MM.1S (cell line): Measurements from ENCODE around the gene CREB5.

Experiments used
- DNase-seq: peaks from one replicate; pipeline ENCODE4 v3.0.0-alpha.2; 2015
- H2AFZ ChIP-seq: fragments of 300-600 bp; sonication (generic); 2 replicates; pipeline ENCODE4 v1.6.0; 2016; ENCODE audit warnings: antibody characterized with exemption, low read length
- H3F3A ChIP-seq: fragments of 300-600 bp; sonication (generic); 2 replicates; pipeline ENCODE4 v1.6.1; 2016; ENCODE audit warnings: mild to moderate bottlenecking, antibody characterized with exemption, low read length, moderate library complexity, mixed read lengths; ENCODE audit not compliant: insufficient read depth
- H3K27ac ChIP-seq: fragments of 300-600 bp; sonication (generic); 2 replicates; pipeline ENCODE4 v1.5.1; 2016; ENCODE audit warnings: mild to moderate bottlenecking, low read length
- H3K27me3 ChIP-seq: fragments of 300-600 bp; sonication (generic); replicated peaks from 2 replicates; pipeline ENCODE4 v1.6.0; 2016; ENCODE audit warnings: low read length; ENCODE audit not compliant: insufficient read depth
- H3K36me3 ChIP-seq: fragments of 300-600 bp; sonication (generic); replicated peaks from 2 replicates; pipeline ENCODE4 v1.6.1; 2016; ENCODE audit warnings: mild to moderate bottlenecking, low read length, mixed read lengths; ENCODE audit not compliant: insufficient read depth
- H3K4me1 ChIP-seq: fragments of 300-600 bp; sonication (generic); 2 replicates; pipeline ENCODE4 v1.6.1; 2016; ENCODE audit warnings: low read length, mixed read lengths
- H3K4me2 ChIP-seq: fragments of 300-600 bp; sonication (generic); 2 replicates; pipeline ENCODE4 v1.6.0; 2016; ENCODE audit warnings: low read depth, low read length
- H3K4me3 ChIP-seq: fragments of 300-600 bp; sonication (generic); 2 replicates; pipeline ENCODE4 v1.5.1; 2016; ENCODE audit warnings: low read length, mixed read lengths
- H3K79me2 ChIP-seq: fragments of 300-600 bp; sonication (generic); 2 replicates; pipeline ENCODE4 v1.6.1; 2016; ENCODE audit warnings: mixed run types, low read length, mixed read lengths
- H3K9ac ChIP-seq: fragments of 300-600 bp; sonication (generic); 2 replicates; pipeline ENCODE4 v1.6.1; 2016; ENCODE audit warnings: low read length, mixed read lengths
- H3K9me2 ChIP-seq: fragments of 300-600 bp; sonication (generic); replicated peaks from 2 replicates; pipeline ENCODE4 v1.6.1; 2016; ENCODE audit warnings: mild to moderate bottlenecking, low read length, mixed read lengths; ENCODE audit not compliant: insufficient read depth
- H3K9me3 ChIP-seq: fragments of 300-600 bp; sonication (generic); replicated peaks from 2 replicates; pipeline ENCODE4 v1.6.1; 2016; ENCODE audit warnings: mild to moderate bottlenecking, low read length, mixed read lengths; ENCODE audit not compliant: insufficient read depth
- H4K20me1 ChIP-seq: fragments of 300-600 bp; sonication (generic); 2 replicates; pipeline ENCODE4 v1.6.1; 2016; ENCODE audit warnings: mild to moderate bottlenecking, low read length, moderate library complexity, mixed read lengths; ENCODE audit not compliant: insufficient read depth
- CTCF ChIP-seq: fragments of 300-600 bp; sonication (generic); IDR thresholded peaks from 2 replicates; pipeline ENCODE4 v1.5.1; 2016; ENCODE audit warnings: antibody characterized with exemption, low read length, mixed read lengths
- EZH2 ChIP-seq: fragments of 300-600 bp; sonication (generic); optimal IDR thresholded peaks from 2 replicates; pipeline ENCODE3; 2017; ENCODE audit warnings: low read depth, mild to moderate bottlenecking, antibody characterized with exemption, low read length, mixed read lengths
- EZH2phosphoT487 ChIP-seq: fragments of 300-600 bp; sonication (generic); IDR thresholded peaks from 2 replicates; pipeline ENCODE4 v1.6.1; 2018; ENCODE audit warnings: antibody characterized with exemption, low read length

CREB5 gene

GRCh38 chr7:28573651-28574301 lies 161.5 kb downstream of the CREB5 start:
- Histone ChIP-seq H3K4me1 (no peaks in the 10 kb centered on the region), H3K4me3 (no peak overlapping the region), H3K27me3 (no peaks in the 10 kb centered on the region), H4K20me1 (no peaks in the 10 kb centered on the region), H3K79me2 (no peaks in the 10 kb centered on the region), H3F3A (no peaks in the 10 kb centered on the region), H3K4me2 (no peak overlapping the region), H3K36me3 (no peaks in the 10 kb centered on the region), H3K27ac (no peak overlapping the region), H3K9me3 (no peaks in the 10 kb centered on the region), H3K9me2 (no peaks in the 10 kb centered on the region), H2AFZ (no peak overlapping the region), H3K9ac (no peak overlapping the region)
- DNase-seq, result no peak
- no peak for TF ChIP-seq EZH2phosphoT487
- TF ChIP-seq CTCF, result no peak
- TF ChIP-seq EZH2, result no peak

- no peaks in the 10 kb centered on the region for H3K9me2 ChIP-seq
- H3K27me3 ChIP-seq, result no peaks in the 10 kb centered on the region
- no peaks in the 10 kb centered on the region for H3K79me2 ChIP-seq
- no peaks in the 10 kb centered on the region for H3K4me1 ChIP-seq
- H3K36me3 ChIP-seq, result no peaks in the 10 kb centered on the region
- no peaks in the 10 kb centered on the region for H3F3A ChIP-seq
- TF ChIP-seq EZH2phosphoT487, result no peak
- H4K20me1 ChIP-seq, result no peaks in the 10 kb centered on the region
- no peak overlapping the region for H3K9ac ChIP-seq
- H3K4me2 ChIP-seq, result no peak overlapping the region
- H2AFZ ChIP-seq, result no peak overlapping the region
- no peaks in the 10 kb centered on the region for H3K9me3 ChIP-seq
- no peak for DNase-seq
- H3K4me3 ChIP-seq, result no peak overlapping the region
- no peak overlapping the region for H3K27ac ChIP-seq
Observed at GRCh38 chr7:28575241-28575643, 162.9 kb downstream of the CREB5 start.

DNA sequence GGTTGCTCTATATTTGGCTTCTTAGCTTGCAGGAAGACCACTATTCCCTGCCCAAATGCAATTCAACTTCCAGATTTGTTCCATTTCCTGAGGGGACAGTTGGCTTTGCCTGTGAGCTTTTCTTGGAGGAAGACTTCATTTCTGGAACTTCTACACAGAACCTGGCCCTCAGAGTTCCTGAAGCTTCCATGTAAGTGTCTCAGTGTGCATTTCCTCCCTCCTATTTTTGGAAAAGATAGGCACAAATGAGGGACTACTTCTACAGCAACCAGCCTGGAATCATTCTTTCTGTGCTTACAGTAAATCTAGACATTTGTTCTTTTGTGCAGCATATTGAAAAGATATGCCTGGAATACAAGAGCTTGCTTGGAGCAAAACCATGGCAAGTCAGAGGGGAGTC lies 164.3 kb downstream of the CREB5 start:
- H4K20me1 ChIP-seq, result no peaks in the 10 kb centered on the region
- no peaks in the 10 kb centered on the region for H3K36me3 ChIP-seq
- no peak overlapping the region for H3K27ac ChIP-seq
- H3K79me2 ChIP-seq, result no peaks in the 10 kb centered on the region
- no peaks in the 10 kb centered on the region for H3K9me2 ChIP-seq
- no peak overlapping the region for H3K9ac ChIP-seq
- H3K4me2 ChIP-seq, result no peak overlapping the region
- H3K9me3 ChIP-seq, result no peaks in the 10 kb centered on the region
- no peaks in the 10 kb centered on the region for H3K4me1 ChIP-seq
- no peak for TF ChIP-seq EZH2phosphoT487
- TF ChIP-seq CTCF, result no peak
- TF ChIP-seq EZH2, result no peak
- no peak for DNase-seq
- no peak overlapping the region for H3K4me3 ChIP-seq
- H2AFZ ChIP-seq, result no peak overlapping the region
- H3K27me3 ChIP-seq, result no peaks in the 10 kb centered on the region
- H3F3A ChIP-seq, result no peaks in the 10 kb centered on the region

GRCh38 chr7:28579571-28579970 lies 167.3 kb downstream of the CREB5 start:
- Histone ChIP-seq H3K9me2 (no peaks in the 10 kb centered on the region), H2AFZ (no peak overlapping the region), H3F3A (no peaks in the 10 kb centered on the region), H3K36me3 (no peaks in the 10 kb centered on the region), H3K9me3 (no peaks in the 10 kb centered on the region), H3K4me3 (no peak overlapping the region), H3K27ac (no peak overlapping the region), H4K20me1 (no peaks in the 10 kb centered on the region), H3K79me2 (no peaks in the 10 kb centered on the region), H3K4me1 (no peaks in the 10 kb centered on the region), H3K4me2 (no peak overlapping the region), H3K9ac (no peak overlapping the region), H3K27me3 (no peaks in the 10 kb centered on the region)
- DNase-seq, result no peak
- no peak for TF ChIP-seq CTCF
- no peak for TF ChIP-seq EZH2
- no peak for TF ChIP-seq EZH2phosphoT487
